Fibroblast of villous mesenchyme (primary cell): ENCODE measurements around the gene POLR1D. TPM values are rescaled to one million over a fixed set of nuclear protein-coding genes. Genes with fewer than 3 reads are reported as not detected.

ENCODE experiments used
- DNase-seq: peaks from one replicate; pipeline ENCODE4 v3.0.0-alpha.2; 2010; ENCODE audit warnings: low read depth
- H3K4me3 ChIP-seq: 2 replicates; pipeline ENCODE4 v1.5.1; 2011; ENCODE audit warnings: low read depth, mild to moderate bottlenecking, low read length
- CTCF ChIP-seq: IDR thresholded peaks from 2 replicates; pipeline ENCODE4 v1.5.1; 2012; ENCODE audit warnings: low read depth, mild to moderate bottlenecking, low read length; ENCODE audit not compliant: insufficient read depth
- total RNA-seq: library from RNA; depleted of rRNA; stranded (reverse); fragments of >200 nt; gene quantifications from 2 replicates; pipeline ENCODE4 v1.2.3, GENCODE V29; 2012

The POLR1D gene
- total RNA-seq, 1 donor = 57.9 TPM

- peak; percentile 65 for DNase-seq
- TF ChIP-seq CTCF = no peak
- no peak overlapping the region for H3K4me3 ChIP-seq
Measured at GRCh38 chr13:27599845-27600553, 21.7 kb upstream of the POLR1D start.

GRCh38 chr13:27600711-27601110 is 21.0 kb upstream of the POLR1D start:
- TF ChIP-seq CTCF = no peak
- no peak for DNase-seq
- H3K4me3 ChIP-seq = no peak overlapping the region

GRCh38 chr13:27601208-27601607 is 20.5 kb upstream of the POLR1D start:
- TF ChIP-seq CTCF = no peak
- DNase-seq = no peak
- no peak overlapping the region for H3K4me3 ChIP-seq

GRCh38 chr13:27601803-27602202 is 19.9 kb upstream of the POLR1D start:
- no peak for DNase-seq
- no peak overlapping the region for H3K4me3 ChIP-seq
- TF ChIP-seq CTCF = no peak

GRCh38 chr13:27605099-27605498 is 16.6 kb upstream of the POLR1D start:
- no peak for DNase-seq
- H3K4me3 ChIP-seq = no peak overlapping the region
- TF ChIP-seq CTCF = no peak

- no peak for TF ChIP-seq CTCF
Measured at GRCh38 chr13:27605610-27606200, 16.0 kb upstream of the POLR1D start.

GRCh38 chr13:27607125-27607524 is 14.6 kb upstream of the POLR1D start:
- TF ChIP-seq CTCF = no peak
- no peak overlapping the region for H3K4me3 ChIP-seq
- DNase-seq = peak; percentile 93

More at GRCh38 chr13:27605610-27606200, 16.0 kb upstream of the POLR1D start:
- H3K4me3 ChIP-seq = no peak overlapping the region
- peak; percentile 36 for DNase-seq
